HAP-1 (cell line): ENCODE results near the gene ACAP2.

Experiments used
- DNase-seq, 2 experiments: peaks; one replicate each; pipeline ENCODE4 v3.0.0-alpha.2; 2016 to 2020; ENCODE audit warnings: low spot score in 2 of 2
- H3K27me3 ChIP-seq: fragments of 250-450 bp; sonication (Bioruptor Pico); 2 replicates; pipeline ENCODE4 v1.5.1; 2020; ENCODE audit warnings: low read depth, mild to moderate bottlenecking, moderate library complexity
- H3K36me3 ChIP-seq: fragments of 250-450 bp; sonication (Bioruptor Pico); replicated peaks from 2 replicates; pipeline ENCODE4 v1.5.1; 2020; ENCODE audit warnings: mild to moderate bottlenecking
- H3K4me1 ChIP-seq: fragments of 250-450 bp; sonication (Bioruptor Pico); 2 replicates; pipeline ENCODE4 v1.5.1; 2020; ENCODE audit warnings: mild to moderate bottlenecking
- H3K4me3 ChIP-seq: fragments of 250-450 bp; sonication (Bioruptor Pico); 2 replicates; pipeline ENCODE4 v1.5.1; 2020; ENCODE audit warnings: mild to moderate bottlenecking, moderate library complexity
- H3K9me3 ChIP-seq: fragments of 250-450 bp; sonication (Bioruptor Pico); 2 replicates; pipeline ENCODE4 v1.5.1; 2020; ENCODE audit warnings: mild to moderate bottlenecking, moderate library complexity
- in situ Hi-C: fragments of 300-500 bp; cut with MboI; formaldehyde crosslinking; loops from 3 replicates; pipeline ENCODE4 v1.14.3; 2020; ENCODE audit warnings: low sequenced_read_pairs, inconsistent platforms, mixed read lengths

Gene ACAP2

DNA sequence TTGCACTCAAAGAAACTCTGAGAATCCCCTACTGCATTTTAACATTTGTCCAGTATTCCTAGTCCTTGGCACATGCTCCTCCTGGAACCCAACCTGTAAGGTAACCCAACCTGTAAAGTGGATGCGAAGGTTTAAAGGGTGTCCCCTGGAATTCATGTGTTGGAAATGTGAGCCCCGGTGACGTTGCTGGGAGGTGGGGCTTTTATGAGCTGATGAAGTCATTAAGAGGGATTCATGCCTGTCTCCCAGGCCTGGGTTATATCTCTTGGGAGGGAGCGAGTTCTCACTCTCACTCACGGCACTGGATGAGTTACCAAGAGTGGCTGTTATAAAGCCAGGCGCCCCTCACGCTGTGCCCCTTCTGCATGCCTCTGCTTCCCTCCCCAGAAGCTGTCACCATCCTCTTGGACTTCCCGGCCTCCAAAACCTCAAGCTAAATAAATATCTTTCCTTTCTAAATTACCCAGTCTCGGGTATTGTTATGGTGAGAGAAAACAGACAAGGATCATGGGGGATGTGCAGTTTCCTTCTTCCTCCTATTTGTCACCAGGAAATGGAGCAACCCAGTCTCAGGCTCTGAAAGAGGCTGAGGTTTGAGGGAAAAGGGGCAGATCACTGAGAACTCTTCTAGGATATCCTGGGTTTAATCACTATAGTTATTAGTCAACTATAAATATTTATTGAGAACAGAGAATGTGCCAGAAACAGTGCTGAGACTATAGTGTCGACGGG is 179.5 kb downstream of the ACAP2 start:
- Histone ChIP-seq H3K27me3 (no peaks in the 10 kb centered on the region), H3K9me3 (no peaks in the 10 kb centered on the region), H3K36me3 (peaks cover 13% of the 10 kb centered on the region), H3K4me3 (no peak overlapping the region), H3K4me1 (peaks cover 14% of the 10 kb centered on the region)
- no peak for DNase-seq
- in situ Hi-C loops = loop anchor here (25.0 kb wide), 1 partner anchor 926 kb away; no protein-coding TSS in a partner anchor

DNA sequence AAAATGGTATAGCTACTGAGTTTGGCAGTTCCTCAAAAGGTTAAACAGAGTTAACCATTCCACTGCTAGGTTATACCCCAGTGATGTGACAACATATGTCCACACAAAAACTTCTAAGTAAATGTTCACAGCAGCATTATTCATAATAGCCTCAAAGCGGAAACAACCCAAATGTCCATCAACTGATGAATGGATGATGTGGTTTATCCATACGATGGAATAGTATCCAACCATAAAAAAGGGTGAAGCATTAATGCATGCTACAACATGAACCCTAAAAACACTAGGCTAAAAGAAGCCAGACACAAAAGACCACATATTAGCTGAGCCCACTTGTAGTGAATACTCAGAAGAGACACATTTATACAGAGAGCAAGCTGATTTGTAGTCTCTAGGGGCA is 180.9 kb downstream of the ACAP2 start:
- Histone ChIP-seq H3K4me3 (no peak overlapping the region), H3K9me3 (no peaks in the 10 kb centered on the region), H3K27me3 (no peaks in the 10 kb centered on the region), H3K36me3 (peaks cover under 1% of the 10 kb centered on the region; the same call in 1 of the 2 replicates), H3K4me1 (peaks cover 14% of the 10 kb centered on the region)
- DNase-seq = no peak
- in situ Hi-C loops = loop anchor here (25.0 kb wide), 1 partner anchor 925 kb away; no protein-coding TSS in a partner anchor

DNA sequence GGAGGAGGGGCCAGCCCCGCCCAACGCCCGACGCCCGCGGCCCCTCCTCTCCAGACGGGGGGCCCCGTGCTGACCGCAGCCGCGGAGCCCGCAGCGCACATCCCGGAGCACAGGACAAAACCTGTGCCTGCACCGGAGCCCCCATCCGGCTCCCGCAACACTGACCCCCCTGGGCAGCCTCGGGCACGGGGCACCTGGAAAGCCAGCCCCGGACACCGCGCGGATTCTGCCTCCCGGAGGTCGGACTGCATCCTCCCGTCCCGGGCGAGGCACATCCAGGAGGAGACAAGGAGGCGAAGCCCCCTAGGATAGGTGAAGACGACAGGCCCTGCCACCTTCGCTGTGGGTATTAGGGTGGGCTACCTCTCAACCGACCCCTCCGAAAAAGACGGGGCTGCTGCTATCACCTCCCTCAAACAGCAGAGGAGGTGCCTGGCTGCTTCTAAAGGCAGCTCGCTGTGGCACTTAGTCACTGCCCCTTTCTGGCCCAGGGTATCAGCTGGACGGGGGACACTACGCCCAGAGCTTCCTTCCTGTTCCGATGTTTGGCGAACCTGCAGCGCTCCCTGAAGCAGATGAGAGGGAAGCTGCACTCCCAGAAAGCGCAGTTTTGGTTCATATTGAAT is 182.4 kb downstream of the ACAP2 start:
- DNase-seq = peak in 1 of 2 experiments; percentile 45
- in situ Hi-C loops = loop anchor here (25.0 kb wide), 1 partner anchor 923 kb away; no protein-coding TSS in a partner anchor

DNA sequence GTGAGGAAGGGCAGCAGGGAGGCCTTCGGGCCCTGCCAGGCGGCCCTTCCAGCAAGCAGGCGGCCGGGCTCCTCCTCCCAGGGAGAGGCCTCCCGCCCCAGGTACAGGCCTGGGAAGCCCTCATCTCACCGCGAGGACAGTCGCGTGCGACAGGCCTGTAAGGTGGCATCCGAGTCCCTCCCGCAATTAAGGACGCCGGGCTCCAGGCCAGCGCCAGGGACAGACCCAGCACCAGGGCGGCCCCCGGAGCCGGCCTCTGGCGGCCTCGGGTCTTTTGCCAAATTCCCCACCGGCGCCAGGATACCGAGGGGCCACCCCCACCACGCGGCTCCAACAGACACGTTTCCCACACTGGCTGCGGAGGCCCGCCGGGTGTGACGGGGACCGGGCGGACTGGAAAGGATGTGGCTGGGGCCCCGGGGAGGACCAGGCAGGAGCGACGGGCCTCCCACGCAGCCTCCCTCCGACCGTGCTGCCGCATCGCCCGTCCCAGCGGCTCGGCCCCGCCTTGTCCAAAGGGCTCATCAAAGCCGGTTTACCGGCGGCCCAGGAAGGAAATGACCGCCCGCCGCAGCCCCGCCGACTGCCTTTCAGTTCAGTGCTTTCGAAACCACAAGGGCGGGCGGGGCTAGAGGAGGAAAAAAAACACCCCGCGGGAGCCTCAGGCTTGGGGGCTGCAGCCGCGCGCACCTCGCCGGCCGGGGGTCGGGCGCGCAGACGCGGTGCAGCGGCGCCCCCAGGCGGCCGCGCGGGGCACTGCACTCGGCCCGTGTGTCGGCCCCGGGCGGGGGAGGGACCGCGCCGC is 183.1 kb downstream of the ACAP2 start:
- Histone ChIP-seq H3K27me3 (no peaks in the 10 kb centered on the region), H3K4me3 (peak overlapping the region; percentile 55), H3K36me3 (no peaks in the 10 kb centered on the region), H3K4me1 (peaks cover 14% of the 10 kb centered on the region), H3K9me3 (no peaks in the 10 kb centered on the region)
- DNase-seq = peak; percentile 81 to 93
- in situ Hi-C loops = loop anchor here (25.0 kb wide), 1 partner anchor 922 kb away; no protein-coding TSS in a partner anchor

More for the DNA sequence above, 182.4 kb downstream of the ACAP2 start:
- Histone ChIP-seq H3K36me3 (no peaks in the 10 kb centered on the region), H3K27me3 (no peaks in the 10 kb centered on the region), H3K4me1 (peaks cover 14% of the 10 kb centered on the region), H3K9me3 (no peaks in the 10 kb centered on the region), H3K4me3 (peak overlapping the region; percentile 55)

DNA sequence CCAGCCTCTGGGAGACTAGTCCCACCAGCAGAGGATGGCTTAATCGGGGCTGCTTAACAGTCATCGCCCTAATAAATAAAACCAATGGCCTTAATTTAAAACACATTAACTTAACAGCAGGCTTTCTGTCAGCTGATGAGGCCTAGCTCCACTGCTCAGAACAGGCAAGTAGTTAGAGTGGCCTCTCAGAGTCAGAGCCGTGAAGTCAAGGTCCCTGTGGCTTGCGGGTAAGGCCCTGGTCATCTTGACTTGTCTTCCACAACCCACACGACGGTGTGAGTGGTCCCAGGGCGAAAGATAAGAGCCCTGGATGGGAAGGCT is 183.7 kb downstream of the ACAP2 start:
- in situ Hi-C loops = loop anchor here (25.0 kb wide), 1 partner anchor 922 kb away; no protein-coding TSS in a partner anchor
- H3K4me1 ChIP-seq = peaks cover 14% of the 10 kb centered on the region
- peak overlapping the region; percentile 55 for H3K4me3 ChIP-seq
- no peak for DNase-seq
- H3K9me3 ChIP-seq = no peaks in the 10 kb centered on the region
- H3K36me3 ChIP-seq = no peaks in the 10 kb centered on the region
- no peaks in the 10 kb centered on the region for H3K27me3 ChIP-seq

DNA sequence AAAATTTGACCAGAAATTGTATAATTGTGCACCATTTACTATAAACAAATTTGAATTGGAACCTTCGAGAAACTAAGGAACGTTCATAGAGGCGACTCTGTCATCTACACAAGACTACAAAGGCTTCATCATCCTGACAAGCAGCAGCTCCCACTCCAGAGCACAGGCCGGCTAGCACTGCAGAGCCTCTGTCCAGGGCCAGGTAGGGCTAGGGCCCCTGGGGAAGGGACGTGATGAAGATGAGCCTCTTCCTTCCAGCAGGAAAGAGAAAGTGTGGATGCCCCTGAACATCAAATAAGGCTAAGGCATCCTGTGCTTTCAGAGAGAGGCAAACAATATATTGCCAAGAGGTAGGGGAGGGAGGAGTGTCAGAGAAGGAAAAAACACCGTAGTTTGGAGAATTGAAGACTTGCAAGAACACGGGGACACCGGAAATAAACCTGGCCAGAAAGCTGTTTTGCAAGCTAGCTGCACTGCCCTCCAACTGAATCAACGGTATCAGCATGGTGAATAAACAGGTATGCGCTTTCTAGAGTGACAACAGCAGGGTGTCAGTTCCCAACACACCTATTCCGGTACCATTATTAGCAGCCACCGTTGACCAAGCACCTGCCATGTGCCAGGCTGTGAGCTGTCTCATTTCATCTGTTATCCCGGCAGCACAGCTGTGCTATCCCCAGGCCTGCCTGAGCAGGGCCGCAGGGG is 184.2 kb downstream of the ACAP2 start:
- in situ Hi-C loops = loop anchor here (25.0 kb wide), 1 partner anchor 921 kb away; no protein-coding TSS in a partner anchor
- H3K4me3 ChIP-seq = no peak overlapping the region
- no peak for DNase-seq
- no peaks in the 10 kb centered on the region for H3K9me3 ChIP-seq
- H3K4me1 ChIP-seq = peaks cover 14% of the 10 kb centered on the region
- H3K27me3 ChIP-seq = no peaks in the 10 kb centered on the region
- H3K36me3 ChIP-seq = no peaks in the 10 kb centered on the region

DNA sequence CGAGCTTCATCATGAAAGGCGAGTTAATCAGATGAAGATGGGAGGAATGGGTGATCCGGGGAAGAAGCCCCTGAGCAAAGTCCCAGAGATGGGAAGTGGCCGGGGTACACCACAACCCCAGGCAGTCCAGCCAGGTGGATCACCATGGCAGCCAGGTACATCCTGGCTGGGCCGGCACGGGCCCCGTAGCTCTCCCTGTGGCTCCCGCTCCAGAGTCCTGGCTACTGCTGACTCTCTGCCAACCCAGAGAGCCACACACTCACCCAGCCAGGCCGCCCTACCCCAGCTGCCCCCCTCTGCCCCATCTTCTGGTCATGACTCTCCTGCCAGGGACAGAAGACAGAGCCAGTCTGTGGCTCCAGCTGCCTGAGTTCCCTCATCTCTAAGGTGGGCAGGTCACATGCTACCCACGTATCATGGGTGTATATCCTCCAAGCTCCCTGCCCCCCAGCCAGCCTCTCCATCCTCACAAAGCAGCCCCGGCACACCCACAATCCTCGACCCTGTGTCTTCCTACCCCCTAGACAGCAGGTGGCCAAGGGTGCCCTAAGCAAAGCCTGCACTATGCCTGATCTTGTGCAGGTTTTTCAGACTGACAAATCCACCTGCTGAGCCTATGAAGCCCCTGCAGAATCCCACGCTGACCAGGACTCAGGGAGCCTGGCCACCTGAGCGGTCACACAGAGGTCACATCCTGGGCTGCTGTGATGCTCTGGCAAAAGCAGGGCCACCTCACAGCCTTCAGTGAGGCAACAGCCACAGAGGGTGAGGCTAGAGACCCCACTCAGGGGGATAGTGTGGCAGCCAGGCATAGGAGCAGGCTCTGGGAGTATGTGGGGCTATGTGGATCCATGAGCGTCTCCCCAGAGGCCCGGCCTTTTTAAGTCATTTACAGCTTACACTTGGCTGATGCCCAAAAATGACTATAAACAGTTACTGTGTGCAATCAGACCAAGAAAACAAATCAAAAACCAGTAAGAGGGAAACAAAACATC is 185.1 kb downstream of the ACAP2 start:
- no peak for DNase-seq
- Histone ChIP-seq H3K36me3 (no peaks in the 10 kb centered on the region), H3K27me3 (no peaks in the 10 kb centered on the region), H3K4me1 (peaks cover 19% of the 10 kb centered on the region), H3K4me3 (no peak overlapping the region), H3K9me3 (no peaks in the 10 kb centered on the region)
- in situ Hi-C loops = loop anchor here (25.0 kb wide), 1 partner anchor 920 kb away; no protein-coding TSS in a partner anchor

DNA sequence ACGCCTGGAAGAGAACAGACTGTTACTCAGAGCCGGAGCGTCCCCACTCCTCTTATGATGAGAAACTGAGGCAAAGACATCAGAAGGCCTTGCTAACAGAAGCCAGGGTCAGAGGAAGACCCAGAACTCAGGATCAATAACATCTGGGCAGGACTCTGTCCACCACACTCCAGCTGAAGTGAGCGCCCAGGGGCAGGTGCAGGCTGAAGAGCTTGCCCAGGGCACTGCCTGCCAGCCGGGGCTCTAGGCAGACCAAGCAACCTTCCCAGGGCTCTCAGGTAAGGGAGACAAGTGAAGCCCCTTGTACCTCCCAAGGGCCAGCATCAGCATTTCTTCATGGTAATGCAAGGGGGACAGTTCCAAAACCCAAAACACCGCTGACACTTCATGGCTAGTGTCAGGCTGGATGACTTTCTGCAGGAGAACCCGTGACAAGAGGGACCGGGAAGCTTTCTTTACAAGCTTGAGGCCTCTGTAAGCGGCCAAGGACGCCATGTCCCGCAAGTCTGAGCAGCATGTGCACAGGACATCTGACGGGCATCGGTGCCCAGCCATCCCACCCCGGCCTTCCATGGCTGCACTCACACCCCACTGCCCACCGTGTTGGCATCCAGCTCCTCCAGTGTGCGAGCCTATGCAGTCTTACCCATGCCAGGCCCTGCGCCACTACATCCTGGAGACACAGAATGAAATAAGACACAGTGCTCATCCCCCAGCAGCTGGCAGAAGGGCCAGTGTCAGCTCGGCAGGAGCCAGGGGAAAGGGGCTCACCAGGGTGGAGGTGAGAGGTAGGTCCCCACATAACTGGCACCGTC is 186.0 kb downstream of the ACAP2 start:
- peaks cover 28% of the 10 kb centered on the region for H3K4me1 ChIP-seq
- no peaks in the 10 kb centered on the region for H3K9me3 ChIP-seq
- H3K4me3 ChIP-seq = no peak overlapping the region
- in situ Hi-C loops = loop anchor here (25.0 kb wide), 1 partner anchor 920 kb away; no protein-coding TSS in a partner anchor
- H3K27me3 ChIP-seq = no peaks in the 10 kb centered on the region; the same call in 1 of the 2 replicates
- DNase-seq = no peak
- H3K36me3 ChIP-seq = no peaks in the 10 kb centered on the region

DNA sequence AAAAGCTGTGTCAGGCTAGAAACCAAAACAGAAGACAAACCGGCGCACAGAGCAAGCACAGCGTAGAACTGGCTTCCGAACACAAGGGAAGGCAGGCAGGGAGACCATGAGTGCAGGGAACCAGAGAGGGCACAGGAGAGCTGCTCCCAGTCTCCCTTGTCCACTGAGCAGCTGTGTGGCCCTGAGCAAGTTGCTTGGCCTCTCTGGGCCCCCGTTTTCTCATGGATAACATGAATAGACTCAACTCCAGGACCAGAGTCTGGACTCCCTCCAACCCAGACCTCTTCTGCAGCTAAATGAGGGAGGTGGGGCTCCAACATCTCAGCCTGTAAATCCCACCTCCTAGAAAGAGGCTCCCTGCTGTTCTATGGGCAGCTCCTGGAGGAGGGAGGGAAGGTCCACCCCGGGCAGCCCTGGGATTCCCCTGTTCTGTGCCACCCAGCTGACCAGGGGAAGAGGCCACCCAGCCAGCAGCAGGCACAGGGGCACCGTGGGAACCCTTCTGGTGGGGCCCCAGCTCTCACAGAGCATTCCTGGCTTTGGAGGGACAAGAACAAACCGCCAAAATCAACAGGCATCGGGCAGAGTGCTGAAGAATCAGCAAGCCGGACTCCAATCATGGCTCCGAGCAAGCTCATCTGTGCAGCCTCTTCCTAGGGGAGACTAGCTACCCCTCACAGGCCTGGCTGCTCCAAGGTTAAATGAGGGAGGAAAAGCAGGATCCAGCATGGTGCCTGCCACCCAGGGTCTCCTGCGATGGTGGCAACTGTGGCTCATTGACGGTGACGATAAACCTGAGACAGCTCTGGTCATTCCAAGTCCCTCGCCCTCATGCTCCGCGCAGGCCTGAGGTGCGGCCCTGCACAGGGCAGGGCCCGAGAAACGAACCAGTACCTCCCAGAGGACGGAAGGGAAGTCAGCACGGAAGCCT is 187.0 kb downstream of the ACAP2 start:
- Histone ChIP-seq H3K27me3 (no peaks in the 10 kb centered on the region; the same call in 1 of the 2 replicates), H3K36me3 (no peaks in the 10 kb centered on the region), H3K4me3 (no peak overlapping the region), H3K4me1 (peaks cover 28% of the 10 kb centered on the region), H3K9me3 (no peaks in the 10 kb centered on the region)
- in situ Hi-C loops = loop anchor here (25.0 kb wide), 1 partner anchor 919 kb away; no protein-coding TSS in a partner anchor
- no peak for DNase-seq

DNA sequence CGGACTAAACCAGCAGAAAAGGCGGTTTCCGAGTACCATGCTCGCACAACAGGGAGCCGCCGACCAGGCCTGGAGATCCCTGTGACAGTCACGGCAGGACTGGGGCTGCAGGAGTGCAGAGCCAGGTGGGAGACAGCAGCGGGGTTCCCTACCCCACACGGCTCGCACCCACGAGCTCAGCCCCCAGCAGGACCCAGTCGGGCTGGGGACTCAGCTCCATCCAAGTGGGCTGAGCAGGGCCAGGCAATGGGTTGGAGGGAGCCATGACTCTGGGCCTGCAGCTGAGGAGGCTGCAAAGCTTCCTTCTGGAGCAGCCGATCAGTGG is 187.7 kb downstream of the ACAP2 start:
- Histone ChIP-seq H3K27me3 (no peaks in the 10 kb centered on the region; the same call in 1 of the 2 replicates), H3K4me1 (peaks cover 23% of the 10 kb centered on the region), H3K36me3 (no peaks in the 10 kb centered on the region), H3K9me3 (no peaks in the 10 kb centered on the region), H3K4me3 (no peak overlapping the region)
- in situ Hi-C loops = loop anchor here (25.0 kb wide), 1 partner anchor 918 kb away; no protein-coding TSS in a partner anchor
- no peak for DNase-seq
